ENCODE results near the gene ITPR3.
A peak's percentile ranks its signal among the peaks of the same experiment; 100 is the strongest.

The ITPR3 gene

GRCh38 chr6:33620856-33621710 lies at the start of gene ITPR3:
Gene ITPR3 (plus strand): TSS chr6:33621322. CDS start chr6:33621603, 281 bp downstream.
- peak; percentile 65 for DNase-seq

GRCh38 chr6:33571637-33572316 lies 49.3 kb upstream of the ITPR3 start:
- DNase-seq: peak; percentile 26

GRCh38 chr6:33575211-33575610 lies 45.9 kb upstream of the ITPR3 start:
- no peak for DNase-seq

- no peak for DNase-seq
Measured at GRCh38 chr6:33576668-33577067, 44.5 kb upstream of the ITPR3 start.

GRCh38 chr6:33577106-33577535 lies 44.0 kb upstream of the ITPR3 start:
- no peak for DNase-seq

- DNase-seq: no peak
Measured at GRCh38 chr6:33577718-33578117, 43.4 kb upstream of the ITPR3 start.

GRCh38 chr6:33578164-33578563 lies 43.0 kb upstream of the ITPR3 start:
- no peak for DNase-seq

- no peak for DNase-seq
Measured at GRCh38 chr6:33578588-33579011, 42.5 kb upstream of the ITPR3 start.

- DNase-seq: peak; percentile 90
Measured at GRCh38 chr6:33579828-33580714, 41.1 kb upstream of the ITPR3 start, which contains the start of gene BAK1. Gene BAK1 (minus strand): TSS chr6:33580276. CDS start chr6:33577604, 2,672 bp downstream.

GRCh38 chr6:33581186-33581585 lies 39.9 kb upstream of the ITPR3 start:
- DNase-seq: no peak

GRCh38 chr6:33583591-33584155 lies 37.4 kb upstream of the ITPR3 start:
- peak; percentile 3 for DNase-seq

GRCh38 chr6:33584700-33585402 lies 36.3 kb upstream of the ITPR3 start:
- no peak for DNase-seq

GRCh38 chr6:33585403-33586107 lies 35.6 kb upstream of the ITPR3 start:
- peak; percentile 68 for DNase-seq

- no peak for DNase-seq
Measured at GRCh38 chr6:33586108-33586640, 34.9 kb upstream of the ITPR3 start.

- DNase-seq: no peak
Measured at GRCh38 chr6:33587529-33587928, 33.6 kb upstream of the ITPR3 start.

- DNase-seq: no peak
Measured at GRCh38 chr6:33588894-33589293, 32.2 kb upstream of the ITPR3 start.

- DNase-seq: no peak
Measured at GRCh38 chr6:33589392-33589730, 31.8 kb upstream of the ITPR3 start.

GRCh38 chr6:33589731-33590530 lies 31.2 kb upstream of the ITPR3 start:
- DNase-seq: peak; percentile 3

GRCh38 chr6:33590531-33591198 lies 30.5 kb upstream of the ITPR3 start:
- no peak for DNase-seq

Data from NCI-H345 (cell line).